Measurements from ENCODE around the gene RGS3. TPM values are rescaled to one million over a fixed set of nuclear protein-coding genes. Genes with fewer than 3 reads are reported as not detected.

Gene RGS3
- polyA plus RNA-seq, 3 donors from 2014 or later = 76.9 to 230 (median 90.7) TPM

DNA sequence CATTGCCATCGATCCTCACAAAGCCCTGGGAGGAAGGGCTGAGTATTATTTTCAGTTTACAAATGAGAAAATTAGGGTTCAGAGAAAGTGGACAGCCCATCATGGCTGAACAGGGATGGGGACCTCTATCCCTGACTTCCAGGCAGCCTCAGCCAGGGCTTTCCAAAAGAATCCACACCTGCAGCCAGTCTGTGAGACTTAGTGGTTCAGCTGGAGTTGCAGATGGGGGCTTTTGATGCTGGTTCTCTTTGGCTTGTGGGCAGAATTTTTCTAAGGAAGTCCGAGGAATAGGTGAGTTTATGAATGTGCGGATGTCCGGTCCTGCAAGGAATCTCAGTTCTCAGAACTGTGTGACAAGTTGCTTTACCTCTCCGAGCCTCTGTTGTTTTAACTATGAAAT lies 138.1 kb downstream of the RGS3 start:
- Mint-ChIP-seq H3K27me3 (ENCODE audit: low read depth in 3 of 3) (peaks cover 2 to 7% (median 7%) of the 10 kb centered on the region in 3 donors), H3K9me3 (no peaks in the 10 kb centered on the region), H3K4me1 (peaks cover 0 to 4% of the 10 kb centered on the region in 2 donors), H3K27ac (peak overlapping the region in 2 of 6 donors; percentile 35 to 46), H3K36me3 (peaks cover 0 to 6% (median 3%) of the 10 kb centered on the region in 3 donors), H3K4me3 (no peak overlapping the region)
- DNase-seq = no peak

DNA sequence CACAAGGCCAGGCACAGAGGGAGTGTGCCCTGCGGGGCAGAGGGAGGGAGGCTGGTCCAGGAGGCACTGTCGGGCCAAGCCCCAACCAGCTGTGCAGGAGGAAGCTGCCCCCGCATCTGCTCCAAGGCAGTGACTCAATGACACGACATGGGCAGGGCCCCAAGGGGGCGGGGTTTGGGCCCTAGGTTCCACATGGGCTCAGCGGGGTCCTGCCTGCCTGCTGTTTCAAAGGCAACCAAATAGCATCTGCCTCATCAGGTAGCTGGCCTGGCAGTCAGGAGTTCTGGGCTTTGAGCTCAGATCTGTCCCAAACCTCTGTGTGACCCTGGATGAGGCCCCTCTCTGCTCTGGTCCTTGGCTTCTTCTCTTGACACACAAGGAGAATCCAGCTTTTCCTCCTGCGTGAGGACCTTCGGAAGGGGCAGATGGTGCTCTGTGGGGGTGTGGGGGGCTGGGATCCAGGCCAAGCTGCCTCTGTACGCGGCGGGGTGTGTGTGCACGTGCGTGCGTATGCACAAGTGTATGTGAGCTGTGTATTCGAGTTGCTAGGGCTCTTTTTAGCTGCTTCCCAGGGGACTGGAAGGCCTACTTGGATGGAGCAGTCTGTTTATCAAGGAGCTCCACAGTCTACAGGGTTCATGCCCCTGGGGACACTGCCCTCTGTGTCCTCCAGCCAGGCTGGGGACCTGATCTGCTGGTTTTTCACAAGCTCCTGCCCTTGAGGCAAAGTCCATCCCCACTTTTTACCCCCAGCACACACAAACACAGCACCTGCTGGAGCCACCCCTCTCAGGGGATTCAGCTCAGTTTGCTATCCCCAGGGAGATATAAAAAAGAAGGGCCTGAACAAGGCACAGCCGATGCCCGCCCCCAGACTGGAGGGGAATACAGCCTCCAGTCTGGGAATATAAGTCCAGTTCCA lies 138.9 kb downstream of the RGS3 start:
- Mint-ChIP-seq H3K9me3 (no peaks in the 10 kb centered on the region), H3K27ac (peak overlapping the region in 2 of 6 donors; percentile 35 to 53), H3K36me3 (peaks cover 0 to 3% (median 0%) of the 10 kb centered on the region in 3 donors), H3K4me1 (peaks cover 0 to 4% of the 10 kb centered on the region in 2 donors), H3K4me3 (no peak overlapping the region), H3K27me3 (ENCODE audit: low read depth in 3 of 3) (peaks cover 2 to 7% (median 7%) of the 10 kb centered on the region in 3 donors)
- DNase-seq = peak in 1 of 3 donors; percentile 12

DNA sequence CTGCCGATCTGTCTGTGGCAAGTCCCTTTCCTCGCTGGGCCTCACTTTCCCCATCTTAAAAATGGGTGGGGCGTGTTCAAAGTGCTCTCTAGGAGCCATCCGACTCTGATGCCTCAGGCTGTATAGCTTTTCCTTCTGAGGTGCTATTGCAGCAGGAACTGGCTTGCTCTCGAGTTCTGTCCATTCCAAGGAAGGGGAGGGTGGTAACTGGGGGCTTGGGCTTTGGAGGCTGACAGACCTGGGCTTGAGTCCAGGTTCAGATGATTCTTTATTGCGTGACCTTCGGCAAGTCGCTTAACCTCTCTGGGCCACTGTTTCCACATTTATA lies 139.5 kb downstream of the RGS3 start:
- H3K36me3 Mint-ChIP-seq = peaks cover 0 to under 1% (median 0%) of the 10 kb centered on the region in 3 donors
- peaks cover 0 to 4% of the 10 kb centered on the region in 2 donors for H3K4me1 Mint-ChIP-seq
- H3K4me3 Mint-ChIP-seq = no peak overlapping the region
- peak overlapping the region in 2 of 6 donors; percentile 29 to 50 for H3K27ac Mint-ChIP-seq
- no peak for DNase-seq
- peaks cover 2 to 7% (median 7%) of the 10 kb centered on the region in 3 donors for H3K27me3 Mint-ChIP-seq (ENCODE audit: low read depth in 3 of 3)
- H3K9me3 Mint-ChIP-seq = no peaks in the 10 kb centered on the region

DNA sequence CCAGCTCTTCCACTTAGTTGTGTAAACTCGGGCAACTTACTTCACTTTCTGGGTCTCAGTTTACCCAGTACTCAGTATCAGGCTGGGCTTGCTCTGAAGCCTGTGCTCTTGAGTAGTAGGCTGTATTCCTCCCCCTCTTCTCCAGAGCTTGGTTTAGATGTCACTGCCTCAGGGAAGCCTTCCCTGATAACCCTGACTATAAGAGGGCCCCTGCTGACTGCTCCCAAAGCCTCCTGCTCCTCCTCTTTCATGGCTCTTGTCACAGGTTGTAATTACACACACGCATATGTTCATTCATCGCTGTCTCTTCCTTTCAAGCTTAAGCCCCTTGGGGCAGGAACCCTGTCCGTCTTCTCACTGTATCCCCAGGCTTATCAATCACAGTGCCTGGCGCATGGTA lies 140.2 kb downstream of the RGS3 start:
- H3K4me3 Mint-ChIP-seq = no peak overlapping the region
- peaks cover 0 to 4% of the 10 kb centered on the region in 2 donors for H3K4me1 Mint-ChIP-seq
- H3K27ac Mint-ChIP-seq = peak overlapping the region in 4 of 6 donors; percentile 34 to 62 (median 44)
- DNase-seq = no peak
- no peaks in the 10 kb centered on the region for H3K36me3 Mint-ChIP-seq
- H3K9me3 Mint-ChIP-seq = no peaks in the 10 kb centered on the region
- peaks cover 0 to 7% (median 7%) of the 10 kb centered on the region in 3 donors for H3K27me3 Mint-ChIP-seq (ENCODE audit: low read depth in 3 of 3)

DNA sequence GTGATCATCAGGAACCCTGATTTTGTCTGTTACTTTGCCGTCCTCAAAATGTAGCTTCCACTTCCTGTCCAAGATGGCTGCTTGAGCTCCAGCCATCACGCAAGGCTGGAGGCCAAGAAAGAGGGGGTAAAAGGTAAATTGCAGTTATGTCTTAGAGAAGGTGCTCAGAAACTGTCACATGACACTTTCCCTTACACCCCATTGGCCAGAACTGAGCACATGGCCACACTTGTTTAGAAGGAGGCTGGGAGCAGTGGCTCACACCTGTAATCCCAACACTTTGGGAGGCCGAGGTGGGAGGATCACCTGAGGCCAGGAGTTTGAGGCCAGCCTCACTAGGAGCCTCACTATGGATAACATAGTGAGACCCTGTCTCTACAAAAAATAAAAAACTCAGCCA lies 140.9 kb downstream of the RGS3 start:
- no peaks in the 10 kb centered on the region for H3K36me3 Mint-ChIP-seq
- H3K27ac Mint-ChIP-seq = no peak overlapping the region
- no peaks in the 10 kb centered on the region for H3K9me3 Mint-ChIP-seq
- peaks cover 0 to 7% (median 7%) of the 10 kb centered on the region in 3 donors for H3K27me3 Mint-ChIP-seq (ENCODE audit: low read depth in 3 of 3)
- H3K4me1 Mint-ChIP-seq = peaks cover 0 to 4% of the 10 kb centered on the region in 2 donors
- H3K4me3 Mint-ChIP-seq = no peak overlapping the region
- no peak for DNase-seq

DNA sequence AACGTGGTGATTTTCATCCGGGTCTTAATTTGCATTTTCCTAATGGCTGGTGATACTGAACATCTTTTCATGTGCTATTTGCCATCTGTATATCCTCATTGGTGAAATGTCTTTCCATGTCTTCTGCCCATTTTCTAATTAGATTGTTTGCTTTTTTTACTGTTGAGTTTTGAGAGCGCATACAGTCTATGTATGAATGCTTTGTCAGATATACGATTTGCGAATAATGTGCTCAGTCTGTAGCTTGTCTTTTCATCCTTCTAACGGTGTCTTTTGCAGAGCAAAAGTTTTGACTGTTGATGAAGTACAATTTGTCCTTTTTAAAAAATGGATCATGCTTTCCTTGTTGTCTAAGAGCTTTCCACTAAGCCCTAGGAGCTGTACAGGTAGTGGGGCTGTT lies 143.0 kb downstream of the RGS3 start:
- Mint-ChIP-seq H3K9me3 (no peaks in the 10 kb centered on the region), H3K4me1 (peaks cover 0 to 2% of the 10 kb centered on the region in 2 donors), H3K27me3 (ENCODE audit: low read depth in 3 of 3) (peaks cover 0 to 3% (median 3%) of the 10 kb centered on the region in 3 donors), H3K4me3 (no peak overlapping the region), H3K36me3 (no peaks in the 10 kb centered on the region), H3K27ac (no peak overlapping the region)
- DNase-seq = no peak

DNA sequence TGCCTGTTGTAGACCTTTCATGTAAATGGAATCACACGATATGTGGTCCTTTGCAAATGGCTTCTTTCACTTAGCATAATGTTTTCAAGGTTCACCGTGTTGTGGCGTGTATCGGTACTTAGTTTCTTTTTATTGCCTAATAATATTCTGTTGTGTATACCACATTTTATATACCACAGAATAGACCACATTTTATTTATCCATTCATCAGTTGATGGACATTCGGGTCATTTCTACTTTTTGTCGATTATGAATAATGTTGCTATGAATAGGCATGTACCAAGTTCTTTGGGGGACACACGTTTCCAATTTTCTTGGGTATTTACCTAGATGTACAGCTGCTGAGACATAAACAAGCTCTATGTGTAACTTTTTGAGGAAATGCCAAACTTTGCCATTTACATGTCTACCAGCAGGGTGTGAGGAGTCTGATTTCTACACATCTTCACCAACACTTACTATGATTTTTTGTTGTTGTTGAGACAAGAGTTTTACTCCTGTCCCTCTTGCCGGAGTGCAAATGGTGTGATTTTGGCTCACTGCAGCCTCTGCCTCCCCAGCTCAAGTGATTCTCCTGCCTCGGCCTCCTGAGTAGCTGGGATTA lies 144.7 kb downstream of the RGS3 start:
- no peak for DNase-seq
- no peak overlapping the region for H3K27ac Mint-ChIP-seq

DNA sequence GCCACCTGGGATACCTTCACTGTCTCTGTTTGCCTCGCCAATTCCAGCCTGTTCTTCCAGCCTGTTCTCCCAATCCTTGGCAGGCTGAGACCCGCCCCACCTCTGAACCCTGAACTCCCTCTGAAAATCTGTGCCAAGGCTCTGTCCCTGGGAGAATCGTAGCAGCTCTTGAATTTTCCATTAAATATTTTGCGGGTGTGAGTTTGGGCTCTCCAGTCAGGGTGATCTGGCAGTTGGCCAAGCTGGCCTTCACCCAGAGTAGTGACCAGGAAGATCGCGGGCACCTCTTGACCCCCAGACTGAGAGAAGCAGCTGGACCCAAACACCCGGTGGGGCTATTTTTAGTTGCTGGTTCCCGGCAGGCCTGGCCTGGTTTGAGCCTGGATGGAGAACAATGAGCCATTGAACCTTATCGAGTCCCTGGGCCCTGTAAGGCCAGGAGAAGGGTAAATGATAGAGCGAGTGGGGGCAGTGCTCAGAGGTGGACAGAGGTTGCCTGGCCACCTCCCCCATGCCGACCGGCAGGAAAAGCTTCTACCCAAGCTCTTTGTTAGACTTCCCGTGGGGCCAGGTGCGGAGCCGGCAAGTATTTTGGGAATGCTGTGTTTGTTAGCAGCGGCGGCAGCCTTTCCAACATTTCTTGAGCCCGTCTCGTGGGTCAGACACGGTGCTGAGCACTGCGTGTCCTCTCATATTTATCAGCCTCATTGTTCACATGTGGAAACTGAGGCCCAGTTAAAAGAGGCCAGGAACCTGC lies 146.2 kb downstream of the RGS3 start:
- Mint-ChIP-seq H3K4me3 (no peak overlapping the region), H3K27me3 (ENCODE audit: low read depth in 3 of 3) (peaks cover 0 to 4% (median 0%) of the 10 kb centered on the region in 3 donors), H3K4me1 (no peaks in the 10 kb centered on the region), H3K9me3 (no peaks in the 10 kb centered on the region), H3K27ac (peak overlapping the region in 1 of 6 donors; percentile 28), H3K36me3 (no peaks in the 10 kb centered on the region)
- DNase-seq = no peak

More for the DNA sequence above, 144.7 kb downstream of the RGS3 start:
- no peaks in the 10 kb centered on the region for H3K27me3 Mint-ChIP-seq (ENCODE audit: low read depth in 3 of 3)
- no peaks in the 10 kb centered on the region for H3K4me1 Mint-ChIP-seq
- no peaks in the 10 kb centered on the region for H3K36me3 Mint-ChIP-seq
- H3K4me3 Mint-ChIP-seq = no peak overlapping the region
- no peaks in the 10 kb centered on the region for H3K9me3 Mint-ChIP-seq

DNA sequence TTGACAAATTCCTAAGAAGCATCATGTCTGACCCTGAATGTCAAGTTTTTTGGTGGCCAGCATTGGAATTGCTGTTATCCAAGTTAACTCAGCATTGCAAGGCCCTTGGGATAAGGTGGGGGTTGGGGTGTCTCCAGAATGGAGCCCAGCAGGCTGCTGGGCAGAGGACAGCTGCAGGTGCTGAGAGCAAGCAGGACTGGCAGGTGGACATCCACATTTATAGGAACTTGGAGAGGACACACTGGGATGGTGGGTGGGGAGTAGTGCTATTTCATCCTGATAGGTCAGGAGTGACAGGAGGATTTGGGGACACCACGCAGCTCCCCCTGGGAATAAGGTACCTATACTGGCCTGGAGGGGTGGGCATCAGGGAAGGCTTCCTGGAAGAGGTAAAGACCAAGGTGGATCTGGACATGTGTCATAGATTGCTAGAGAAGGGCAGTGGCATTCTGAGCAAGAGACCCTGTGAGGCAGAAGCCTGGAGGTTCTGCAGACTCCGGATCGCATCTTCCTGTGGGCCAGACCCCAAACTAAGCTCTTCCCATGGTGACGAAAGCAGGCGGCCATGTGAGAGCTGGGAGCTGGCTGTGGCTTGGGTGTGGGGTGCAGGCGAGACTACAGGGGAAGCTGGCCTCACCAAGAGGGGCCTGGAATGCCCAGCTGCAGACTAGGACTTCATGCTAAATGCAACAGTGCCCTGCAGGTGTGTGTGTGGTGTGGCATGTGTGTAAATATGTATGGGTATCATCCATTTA lies 148.1 kb downstream of the RGS3 start:
- no peak overlapping the region for H3K27ac Mint-ChIP-seq
- no peak overlapping the region for H3K4me3 Mint-ChIP-seq
- H3K9me3 Mint-ChIP-seq = no peaks in the 10 kb centered on the region
- no peaks in the 10 kb centered on the region for H3K4me1 Mint-ChIP-seq
- no peak for DNase-seq
- no peaks in the 10 kb centered on the region for H3K36me3 Mint-ChIP-seq
- H3K27me3 Mint-ChIP-seq (ENCODE audit: low read depth in 3 of 3) = peaks cover 0 to 6% (median 0%) of the 10 kb centered on the region in 3 donors

DNA sequence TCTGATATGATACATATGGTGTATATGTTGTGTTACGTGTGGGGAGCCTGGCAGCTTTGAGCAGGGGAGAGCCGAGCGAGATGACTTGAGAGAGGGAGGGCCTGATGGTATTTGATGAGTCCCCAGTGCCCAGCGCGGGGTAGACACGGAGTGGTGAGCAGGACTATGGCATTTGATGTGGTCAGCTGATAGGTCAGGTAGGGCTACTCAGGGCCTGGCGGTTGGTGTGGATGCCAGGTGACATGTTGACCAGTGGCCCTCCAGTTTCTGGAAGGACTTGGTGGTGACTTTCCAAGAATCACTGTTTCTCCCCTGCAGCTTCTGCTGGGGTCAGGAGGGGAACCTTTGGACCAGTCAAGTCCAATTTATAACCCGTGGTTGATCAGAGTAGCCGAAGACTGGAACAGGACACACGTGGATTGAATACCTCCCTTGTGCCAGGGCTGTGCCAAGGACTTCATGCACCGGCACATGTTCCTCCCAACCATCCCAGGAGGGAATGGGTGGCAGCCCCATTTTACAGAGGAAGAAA lies 148.8 kb downstream of the RGS3 start:
- no peak for DNase-seq
- Mint-ChIP-seq H3K36me3 (no peaks in the 10 kb centered on the region), H3K4me3 (no peak overlapping the region), H3K4me1 (no peaks in the 10 kb centered on the region), H3K27ac (no peak overlapping the region), H3K9me3 (no peaks in the 10 kb centered on the region), H3K27me3 (ENCODE audit: low read depth in 3 of 3) (peaks cover 0 to 6% (median 0%) of the 10 kb centered on the region in 3 donors)

DNA sequence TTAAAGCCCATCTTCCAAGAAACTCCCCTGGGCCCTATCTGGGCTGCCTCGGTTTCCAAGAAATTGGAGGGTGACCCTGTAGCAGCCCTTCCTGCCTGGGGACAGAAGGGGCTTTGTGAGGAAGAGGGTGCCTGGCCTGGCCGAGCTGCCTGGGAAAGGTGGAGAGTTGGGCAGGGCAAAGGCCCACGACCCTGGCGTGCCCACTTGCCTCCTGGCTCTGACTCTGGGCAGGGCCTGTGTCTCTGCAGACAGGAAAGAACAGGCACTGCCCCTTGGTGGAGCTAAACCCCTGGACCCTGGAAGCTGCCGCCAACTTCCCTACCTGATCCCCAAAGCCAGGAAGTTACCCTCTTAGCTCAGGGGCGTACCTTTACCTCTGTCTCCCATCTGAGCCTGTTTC lies 149.3 kb downstream of the RGS3 start:
- Mint-ChIP-seq H3K27ac (no peak overlapping the region), H3K27me3 (ENCODE audit: low read depth in 3 of 3) (peaks cover 0 to 6% (median 0%) of the 10 kb centered on the region in 3 donors), H3K4me3 (no peak overlapping the region), H3K36me3 (no peaks in the 10 kb centered on the region), H3K9me3 (no peaks in the 10 kb centered on the region), H3K4me1 (no peaks in the 10 kb centered on the region)
- DNase-seq = no peak

DNA sequence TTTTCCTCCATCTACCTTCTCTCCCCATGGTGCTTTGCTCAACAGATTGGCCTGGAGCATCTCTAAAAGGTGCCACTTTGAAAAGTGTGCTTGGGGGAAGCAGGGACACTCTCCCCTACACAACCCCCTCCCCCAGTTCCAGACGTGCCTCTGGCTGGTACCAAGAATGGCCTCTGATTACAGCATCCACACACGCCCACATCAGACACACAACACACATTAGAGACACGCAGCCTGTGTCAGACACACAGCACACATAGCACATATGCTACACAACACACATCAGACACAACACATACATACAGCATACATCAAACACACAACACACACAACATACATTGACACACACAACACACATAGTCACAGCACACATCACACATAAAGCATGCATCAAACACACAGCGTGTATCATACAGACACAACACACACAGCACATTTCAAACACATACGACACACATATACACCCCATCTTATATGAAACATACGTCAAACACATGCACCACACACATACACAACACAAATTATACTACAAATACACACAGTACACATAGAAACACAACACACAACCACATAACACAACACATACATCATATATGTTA lies 150.4 kb downstream of the RGS3 start:
- H3K36me3 Mint-ChIP-seq = no peaks in the 10 kb centered on the region
- H3K9me3 Mint-ChIP-seq = no peaks in the 10 kb centered on the region
- peaks cover 0 to 6% (median 0%) of the 10 kb centered on the region in 3 donors for H3K27me3 Mint-ChIP-seq (ENCODE audit: low read depth in 3 of 3)
- DNase-seq = no peak
- no peak overlapping the region for H3K27ac Mint-ChIP-seq
- H3K4me3 Mint-ChIP-seq = no peak overlapping the region
- H3K4me1 Mint-ChIP-seq = no peaks in the 10 kb centered on the region

Data from immature natural killer cell (primary cell).